CD14-positive monocyte (primary cell): ENCODE measurements around the gene ABCC3. TPM values are rescaled to one million over a fixed set of nuclear protein-coding genes. Genes with fewer than 3 reads are reported as not detected.

Source experiments
- DNase-seq, 3 donors: peaks; one replicate each; pipeline ENCODE4 v3.0.0-alpha.2; 2011 to 2022
- H2AFZ ChIP-seq: 2 replicates; pipeline ENCODE4 v1.6.0; 2012; ENCODE audit warnings: mild to moderate bottlenecking, low read depth, low read length, inconsistent platforms; ENCODE audit not compliant: insufficient read depth, poor library complexity, severe bottlenecking
- H3K27ac ChIP-seq, 2 donors: 1 replicate in 1 of 2; 2 replicates in 1 of 2; pipeline ENCODE4 v1.5.1; 2012 to 2013; ENCODE audit warnings: low read length in 2 of 2, control low read depth in 1 of 2, inconsistent platforms in 1 of 2, low read depth in 1 of 2, mild to moderate bottlenecking in 1 of 2
- H3K27me3 ChIP-seq, 2 donors: one replicate each; pipeline versions ENCODE4 v1.6.0 to v1.6.1; 2011 to 2013; ENCODE audit warnings: low read length in 2 of 2; ENCODE audit not compliant: control insufficient read depth in 2 of 2, insufficient read depth in 2 of 2
- H3K36me3 ChIP-seq, 2 donors: replicated peaks in 1 of 2; 1 replicate in 1 of 2; 2 replicates in 1 of 2; pipeline versions ENCODE4 v1.5.1 to v1.6.1; 2012 to 2013; ENCODE audit warnings: low read length in 2 of 2, control low read depth in 1 of 2, inconsistent platforms in 1 of 2, mild to moderate bottlenecking in 1 of 2; ENCODE audit not compliant: insufficient read depth in 2 of 2, control insufficient read depth in 1 of 2
- H3K4me1 ChIP-seq, 2 donors: 1 replicate in 1 of 2; 2 replicates in 1 of 2; pipeline versions ENCODE4 v1.5.1 to v1.6.1; 2012 to 2013; ENCODE audit warnings: low read length in 2 of 2, control low read depth in 1 of 2, inconsistent platforms in 1 of 2, mild to moderate bottlenecking in 1 of 2, moderate library complexity in 1 of 2; ENCODE audit not compliant: insufficient read depth in 2 of 2, control insufficient read depth in 1 of 2
- H3K4me2 ChIP-seq: replicated peaks from 2 replicates; pipeline ENCODE3; 2012; ENCODE audit warnings: low read length, moderate library complexity, mild to moderate bottlenecking; ENCODE audit not compliant: poor library complexity, severe bottlenecking; ENCODE audit errors: extremely low read depth
- H3K4me3 ChIP-seq, 3 experiments: fragments of 200-600 bp in 1 of 3; sonication (generic) in 1 of 3; replicated peaks in 1 of 3; 1 replicate in 2 of 3; 2 replicates in 1 of 3; pipeline ENCODE4 v1.5.1; 2011 to 2013; ENCODE audit warnings: low read length in 3 of 3, mild to moderate bottlenecking in 3 of 3, control low read depth in 2 of 3, low read depth in 2 of 3, inconsistent platforms in 1 of 3, moderate library complexity in 1 of 3
- H3K79me2 ChIP-seq: 2 replicates; pipeline ENCODE4 v1.6.0; 2012; ENCODE audit warnings: mild to moderate bottlenecking, control low read depth, inconsistent platforms, low read length, moderate library complexity; ENCODE audit not compliant: insufficient read depth
- H3K9ac ChIP-seq: 2 replicates; pipeline ENCODE4 v1.6.0; 2017; ENCODE audit warnings: low read length, mild to moderate bottlenecking; ENCODE audit not compliant: insufficient read depth, poor library complexity, severe bottlenecking
- H3K9me3 ChIP-seq, 2 donors: replicated peaks in 1 of 2; 1 replicate in 1 of 2; 2 replicates in 1 of 2; pipeline versions ENCODE4 v1.5.1 to v1.6.1; 2012 to 2013; ENCODE audit warnings: low read length in 2 of 2, control low read depth in 1 of 2; ENCODE audit not compliant: control insufficient read depth in 1 of 2, insufficient read depth in 1 of 2
- H4K20me1 ChIP-seq: 2 replicates; pipeline ENCODE4 v1.6.0; 2012; ENCODE audit warnings: mild to moderate bottlenecking, low read length, control low read depth, moderate library complexity; ENCODE audit not compliant: insufficient read depth
- H3K27ac Mint-ChIP-seq, 7 donors: one replicate each; pipeline ENCODE4 v1.8.0; 2020; ENCODE audit warnings: mild to moderate bottlenecking in 7 of 7, mixed read lengths in 7 of 7, moderate library complexity in 6 of 7, inconsistent platforms in 2 of 7
- H3K27me3 Mint-ChIP-seq, 3 donors: one replicate each; pipeline ENCODE4 v1.8.0; 2021 to 2022; ENCODE audit warnings: low read depth in 3 of 3, mild to moderate bottlenecking in 3 of 3, mixed read lengths in 3 of 3, moderate library complexity in 3 of 3, inconsistent platforms in 1 of 3
- H3K36me3 Mint-ChIP-seq, 2 donors: one replicate each; pipeline ENCODE4 v1.8.0; 2020; ENCODE audit warnings: mixed read lengths in 2 of 2, inconsistent platforms in 1 of 2, mild to moderate bottlenecking in 1 of 2
- H3K4me1 Mint-ChIP-seq: one replicate; pipeline ENCODE4 v1.8.0; 2020; ENCODE audit warnings: mild to moderate bottlenecking, mixed read lengths
- H3K4me3 Mint-ChIP-seq, 2 donors: one replicate each; pipeline ENCODE4 v1.8.0; 2020; ENCODE audit warnings: mild to moderate bottlenecking in 2 of 2, mixed read lengths in 2 of 2, moderate library complexity in 1 of 2
- H3K9me3 Mint-ChIP-seq, 7 donors: one replicate each; pipeline ENCODE4 v1.8.0; 2020 to 2022; ENCODE audit warnings: mixed read lengths in 7 of 7, mild to moderate bottlenecking in 6 of 7, moderate library complexity in 6 of 7, inconsistent platforms in 2 of 7
- WGBS: methylation state at CpG from one replicate; pipeline ENCODE4 v1.1.5; 2013; ENCODE audit warnings: missing lambda C conversion rate; ENCODE audit not compliant: insufficient coverage; 5-methylcytosine and 5-hydroxymethylcytosine counted together
- intact Hi-C, 2 donors: fragments of 100-400 bp; cut with micrococcal nuclease; formaldehyde crosslinking; loops; one replicate each; pipeline versions ENCODE4 v1.15.0 to v1.15.1; 2023
- polyA plus RNA-seq, 3 donors: library from polyadenylated mRNA; depleted of rRNA in 1 of 3; unstranded in 2 of 3; stranded (reverse) in 1 of 3; fragments of 300-500 nt in 2 of 3; fragments of >200 nt in 1 of 3; fragmentation: Illumina TruSeq in 2 of 3; gene quantifications; 1 replicate in 2 of 3; 2 replicates in 1 of 3; pipeline ENCODE4 v1.2.3, GENCODE V29; 2012 to 2021
- TF ChIP-seq, protein P1 (sequence below): fragments of 200-600 bp; IDR thresholded peaks from one replicate; pipeline ENCODE4 v1.8.0; 2022; ENCODE audit warnings: antibody characterized with exemption, mild to moderate bottlenecking

The ABCC3 gene
- polyA plus RNA-seq, 3 donors = 2.7 to 74.5 (median 11.4) TPM

DNA sequence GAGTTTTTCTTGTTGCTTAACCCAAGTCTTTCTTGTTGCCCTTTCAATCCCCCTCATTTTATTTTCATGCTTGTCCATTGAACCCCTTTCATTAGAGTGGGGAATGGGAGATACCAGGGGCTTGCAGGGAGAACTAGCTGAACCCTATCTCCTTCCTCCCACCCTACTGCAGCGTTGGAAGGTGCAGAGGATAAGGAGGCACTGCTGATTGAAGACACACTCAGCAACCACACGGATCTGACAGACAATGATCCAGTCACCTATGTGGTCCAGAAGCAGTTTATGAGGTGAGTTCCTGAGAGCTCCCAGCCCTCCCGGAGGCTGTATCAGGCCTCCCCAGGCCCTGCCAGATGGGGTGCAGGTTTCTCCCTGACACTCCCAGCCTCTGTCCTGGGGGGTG is 40.5 kb downstream of the ABCC3 start:
- Histone ChIP-seq H2AFZ (no peak overlapping the region), H3K9ac (no peak overlapping the region), H3K27ac (no peak overlapping the region), H3K4me2 (no peak overlapping the region), H3K79me2 (no peaks in the 10 kb centered on the region), H4K20me1 (no peaks in the 10 kb centered on the region), H3K9me3 (no peaks in the 10 kb centered on the region), H3K4me3 (no peak overlapping the region), H3K4me1 (peaks cover 0 to 7% of the 10 kb centered on the region in 2 donors), H3K27me3 (no peaks in the 10 kb centered on the region), H3K36me3 (no peaks in the 10 kb centered on the region)
- Mint-ChIP-seq H3K36me3 (peaks cover 0 to 12% of the 10 kb centered on the region in 2 donors), H3K9me3 (no peaks in the 10 kb centered on the region), H3K27ac (no peak overlapping the region), H3K27me3 (peaks cover 2 to 10% (median 5%) of the 10 kb centered on the region in 3 donors), H3K4me1 (peaks cover 5% of the 10 kb centered on the region), H3K4me3 (no peak overlapping the region)
- no peak for DNase-seq
- 100% methylated on average over 1 of the region's 3 CpGs for WGBS
- TF ChIP-seq, protein P1, sequence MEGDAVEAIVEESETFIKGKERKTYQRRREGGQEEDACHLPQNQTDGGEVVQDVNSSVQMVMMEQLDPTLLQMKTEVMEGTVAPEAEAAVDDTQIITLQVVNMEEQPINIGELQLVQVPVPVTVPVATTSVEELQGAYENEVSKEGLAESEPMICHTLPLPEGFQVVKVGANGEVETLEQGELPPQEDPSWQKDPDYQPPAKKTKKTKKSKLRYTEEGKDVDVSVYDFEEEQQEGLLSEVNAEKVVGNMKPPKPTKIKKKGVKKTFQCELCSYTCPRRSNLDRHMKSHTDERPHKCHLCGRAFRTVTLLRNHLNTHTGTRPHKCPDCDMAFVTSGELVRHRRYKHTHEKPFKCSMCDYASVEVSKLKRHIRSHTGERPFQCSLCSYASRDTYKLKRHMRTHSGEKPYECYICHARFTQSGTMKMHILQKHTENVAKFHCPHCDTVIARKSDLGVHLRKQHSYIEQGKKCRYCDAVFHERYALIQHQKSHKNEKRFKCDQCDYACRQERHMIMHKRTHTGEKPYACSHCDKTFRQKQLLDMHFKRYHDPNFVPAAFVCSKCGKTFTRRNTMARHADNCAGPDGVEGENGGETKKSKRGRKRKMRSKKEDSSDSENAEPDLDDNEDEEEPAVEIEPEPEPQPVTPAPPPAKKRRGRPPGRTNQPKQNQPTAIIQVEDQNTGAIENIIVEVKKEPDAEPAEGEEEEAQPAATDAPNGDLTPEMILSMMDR = no peak
- intact Hi-C loops = no loop called here

DNA sequence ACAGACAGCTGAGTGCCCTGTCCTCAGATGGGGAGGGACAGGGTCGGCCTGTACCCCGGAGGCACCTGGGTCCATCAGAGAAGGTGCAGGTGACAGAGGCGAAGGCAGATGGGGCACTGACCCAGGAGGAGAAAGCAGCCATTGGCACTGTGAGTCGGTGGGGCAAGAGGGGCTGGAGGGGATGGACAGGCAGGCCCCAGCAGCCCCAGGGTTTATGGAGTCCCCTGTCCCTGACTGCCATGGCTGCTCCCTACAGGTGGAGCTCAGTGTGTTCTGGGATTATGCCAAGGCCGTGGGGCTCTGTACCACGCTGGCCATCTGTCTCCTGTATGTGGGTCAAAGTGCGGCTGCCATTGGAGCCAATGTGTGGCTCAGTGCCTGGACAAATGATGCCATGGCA is 40.9 kb downstream of the ABCC3 start:
- no peaks in the 10 kb centered on the region for H4K20me1 ChIP-seq
- H3K4me1 ChIP-seq = peaks cover 0 to 8% of the 10 kb centered on the region in 2 donors
- H3K4me2 ChIP-seq = no peak overlapping the region
- H3K9ac ChIP-seq = no peak overlapping the region
- peaks cover 5% of the 10 kb centered on the region for H3K4me1 Mint-ChIP-seq
- H3K27ac Mint-ChIP-seq = no peak overlapping the region
- H3K27me3 ChIP-seq = no peaks in the 10 kb centered on the region
- H3K27me3 Mint-ChIP-seq = peaks cover 2 to 10% (median 8%) of the 10 kb centered on the region in 3 donors
- H3K79me2 ChIP-seq = no peaks in the 10 kb centered on the region
- TF ChIP-seq, protein P1 = no peak
- H3K36me3 ChIP-seq = no peaks in the 10 kb centered on the region
- WGBS = 93% methylated on average over 7 of the region's 7 CpGs
- no peak overlapping the region for H3K27ac ChIP-seq
- H3K4me3 ChIP-seq = no peak overlapping the region
- intact Hi-C loops = no loop called here
- H3K9me3 ChIP-seq = no peaks in the 10 kb centered on the region
- no peak for DNase-seq
- peaks cover 0 to 12% of the 10 kb centered on the region in 2 donors for H3K36me3 Mint-ChIP-seq
- no peaks in the 10 kb centered on the region for H3K9me3 Mint-ChIP-seq
- no peak overlapping the region for H3K4me3 Mint-ChIP-seq
- no peak overlapping the region for H2AFZ ChIP-seq
